ENCODE data around the gene RUNDC1.

Gene RUNDC1

GRCh38 chr17:42997984-42998938, 17.9 kb downstream of the RUNDC1 start, which contains the start of gene RPL27 (continued):
- TF ChIP-seq PBX3 (CRISPR knock-in tag; IDR thresholded peaks at IDR 0.05) (0 out of 2 replicates have a peak, but pooled peaks have one; percentile 17), ZNF544 (tag by site-specific recombination; IDR thresholded peaks at IDR 0.05) (no peak), ZNF76 (tag by site-specific recombination; IDR thresholded peaks at IDR 0.05; ENCODE audit: borderline replicate concordance, low read depth) (peak; percentile 93), ZNF112 (tag by site-specific recombination; IDR thresholded peaks at IDR 0.05) (no peak), ZNF585B (tag by site-specific recombination; IDR thresholded peaks at IDR 0.05) (no peak), ZFP41 (tag by site-specific recombination; IDR thresholded peaks at IDR 0.05; ENCODE audit: borderline replicate concordance) (no peak), ZBTB48 (tag by site-specific recombination; IDR thresholded peaks at IDR 0.05) (peak; percentile 38; the same call in 1 of the 2 replicates), GLI4 (tag by site-specific recombination; IDR thresholded peaks at IDR 0.05) (0 out of 2 replicates have a peak, but pooled peaks have one; percentile 59), ZNF704 (tag by site-specific recombination; IDR thresholded peaks at IDR 0.05) (peak; percentile 80; the same call in 1 of the 2 replicates), ZNF513 (tag by site-specific recombination; IDR thresholded peaks at IDR 0.05) (no peak), ZNF837 (tag by site-specific recombination; IDR thresholded peaks at IDR 0.05) (no peak), SCRT2 (tag by site-specific recombination; IDR thresholded peaks at IDR 0.05) (peak; percentile 60), ZNF645 (tag by site-specific recombination; IDR thresholded peaks at IDR 0.05) (peak; percentile 24; the same call in 1 of the 2 replicates), ZNF16 (tag by site-specific recombination; IDR thresholded peaks at IDR 0.05; ENCODE audit: low read depth) (no peak), ZNF48 (tag by site-specific recombination; IDR thresholded peaks at IDR 0.05) (no peak), ZNF114 (tag by site-specific recombination; IDR thresholded peaks at IDR 0.05) (no peak), ZNF274 (IDR thresholded peaks at IDR 0.05; ENCODE audit: low read length) (no peak), ZNF274 (tag by site-specific recombination; IDR thresholded peaks at IDR 0.05; ENCODE audit: borderline replicate concordance) (no peak), ZNF707 (tag by site-specific recombination; IDR thresholded peaks at IDR 0.05) (no peak), IKZF3 (tag by site-specific recombination; IDR thresholded peaks at IDR 0.05) (peak; percentile 96), CTCF (tag by site-specific recombination; IDR thresholded peaks at IDR 0.05) (peak; percentile 94), HOXD13 (CRISPR knock-in tag; IDR thresholded peaks at IDR 0.05; ENCODE audit: borderline replicate concordance) (no peak), ZNF133 (tag by site-specific recombination; IDR thresholded peaks at IDR 0.05) (no peak), ZNF248 (tag by site-specific recombination; IDR thresholded peaks at IDR 0.05) (no peak), ZNF558 (tag by site-specific recombination; IDR thresholded peaks at IDR 0.05) (peak; percentile 91; the same call in 1 of the 2 replicates), ZNF350 (tag by site-specific recombination; IDR thresholded peaks at IDR 0.05) (no peak), ZNF571 (tag by site-specific recombination; IDR thresholded peaks at IDR 0.05) (no peak), ZNF280C (tag by site-specific recombination; IDR thresholded peaks at IDR 0.05) (no peak), ZNF391 (tag by site-specific recombination; IDR thresholded peaks at IDR 0.05; ENCODE audit: borderline replicate concordance, low read depth) (peak; percentile 88; the same call in 1 of the 2 replicates), ZNF146 (tag by site-specific recombination; IDR thresholded peaks at IDR 0.05) (peak; percentile 30)

Measured in HEK293 (cell line).